ENCODE results near the gene TBX1. TPM values are rescaled to one million over a fixed set of nuclear protein-coding genes. Genes with fewer than 3 reads are reported as not detected.

Gene TBX1
- total and polyA plus RNA-seq, 2 of the 8 experiments (the other 6 are each of a cell fraction or from before 2014, with no cell fraction given), result 0.28 TPM; not detected in 1

GRCh38 chr22:19763458-19764298 lies 3.1 kb downstream of the TBX1 start:
- no peak overlapping the region for H3K23ac ChIP-seq (ENCODE audit: insufficient read length)
- H4K5ac ChIP-seq (ENCODE audit: insufficient read length, low read depth, low read length), result no peak overlapping the region
- DNase-seq (ENCODE audit: low read depth in 1 of 2, low spot score in 2 of 2) (peak in 1 of 2 experiments; percentile 75), FAIRE-seq (no peak)
- H3K23me2 ChIP-seq (ENCODE audit: low read depth, low read length), result peaks cover 4% of the 10 kb centered on the region; the same call in 1 of the 2 replicates
- H2BK20ac ChIP-seq (ENCODE audit: low read length), result peak overlapping the region; percentile 66; the same call in 1 of the 2 replicates
- peak overlapping the region; percentile 33 to 40; a peak in 3 of 4 replicates for H3K4me2 ChIP-seq (ENCODE audit: insufficient read depth in 1 of 2, low read depth in 2 of 2, low read length in 2 of 2)
- peak overlapping the region in 1 of 4 experiments; percentile 34; a peak in 2 of 8 replicates for H3K4me3 ChIP-seq (ENCODE audit: extremely low read depth in 1 of 4, insufficient read depth in 2 of 4, low read depth in 3 of 4, low read length in 4 of 4)
- peaks cover 92 to 97% (median 95%) of the 10 kb centered on the region in 4 experiments for H3K27me3 ChIP-seq (replicated peaks in 1 of 4; ENCODE audit: control insufficient read depth in 3 of 4, extremely low read depth in 1 of 4, insufficient read depth in 3 of 4, low read length in 3 of 4)
- H4K20me1 ChIP-seq (replicated peaks in 1 of 2; ENCODE audit: control insufficient read depth in 1 of 2, insufficient read depth in 2 of 2, low read length in 2 of 2), result peaks cover 17 to 33% of the 10 kb centered on the region in 2 experiments
- H3K18ac ChIP-seq (ENCODE audit: extremely low read depth, low read length), result peak overlapping the region; percentile 71
- peak overlapping the region; percentile 52; the same call in 1 of the 2 replicates for H2BK5ac ChIP-seq (ENCODE audit: low read depth, low read length)
- peak overlapping the region; percentile 100; the same call in 1 of the 2 replicates for H2BK12ac ChIP-seq (ENCODE audit: low read depth, low read length)
- no peak overlapping the region for H2AK5ac ChIP-seq (ENCODE audit: low read depth, low read length)
- peak overlapping the region; percentile 7 for H4K91ac ChIP-seq (replicated peaks; ENCODE audit: insufficient read length, low read length)
- H3K4ac ChIP-seq (replicated peaks; ENCODE audit: insufficient read length, low read depth, low read length), result peak overlapping the region; percentile 13
- no peak overlapping the region for H2BK120ac ChIP-seq (replicated peaks; ENCODE audit: low read depth, low read length)
- H2BK15ac ChIP-seq (ENCODE audit: low read length), result peak overlapping the region; percentile 83; the same call in 1 of the 2 replicates
- no peaks in the 10 kb centered on the region for H3K79me2 ChIP-seq (ENCODE audit: control insufficient read depth in 1 of 2, insufficient read depth in 2 of 2, low read length in 2 of 2)
- H3K56ac ChIP-seq (replicated peaks; ENCODE audit: insufficient read length, low read depth, low read length), result no peak overlapping the region
- ChIA-PET CTCF (ENCODE audit: partially characterized antibody) (interaction anchor here (0.8 to 5.6 kb wide), 9 partner anchors 9 to 147 kb away, joined by 3 to 48 read pairs (median 5); partner anchors contain the start of gene GP1BB), POLR2A (ENCODE audit: partially characterized antibody) (interaction anchor here (0.7 to 3.1 kb wide), 7 partner anchors 8 to 148 kb away, joined by 3 to 21 read pairs (median 4); partner anchors contain the start of gene GP1BB)
- no peak overlapping the region for H3K27ac ChIP-seq (ENCODE audit: low read depth, low read length)
- H3K4me1 ChIP-seq (replicated peaks in 1 of 4; ENCODE audit: control insufficient read depth in 3 of 4, insufficient read depth in 4 of 4, low read length in 3 of 4), result peaks cover 0 to 58% (median 38%) of the 10 kb centered on the region in 4 experiments; a peak in 6 of 7 replicates
- H3K9ac ChIP-seq (replicated peaks in 1 of 4; ENCODE audit: extremely low read depth in 1 of 4, low read depth in 3 of 4, low read length in 3 of 4), result no peak overlapping the region
- H2AFZ ChIP-seq (ENCODE audit: low read length), result no peak overlapping the region
- WGBS, 2 experiments (ENCODE audit: extremely low coverage in 1 of 2, insufficient coverage in 1 of 2, insufficient read length in 1 of 2, insufficient replicate concordance in 2 of 2, low coverage in 1 of 2, low lambda C conversion rate in 2 of 2, missing lambda C conversion rate in 1 of 2), result 13% methylated on average over 39 of the region's 39 CpGs; no CpG with 5 or more reads in 1 of the 2 experiments
- H3K9me3 ChIP-seq (ENCODE audit: insufficient read depth in 2 of 2, low read depth in 1 of 2, low read length in 1 of 2), result no peaks in the 10 kb centered on the region
- H3K14ac ChIP-seq (ENCODE audit: insufficient read length), result no peak overlapping the region
- H3K79me1 ChIP-seq (ENCODE audit: low read depth, low read length), result no peaks in the 10 kb centered on the region
- peak overlapping the region; percentile 81 for H4K8ac ChIP-seq (ENCODE audit: extremely low read depth, insufficient read depth, low read length)
- peaks cover 0 to 18% (median 0%) of the 10 kb centered on the region in 4 experiments; a peak in 1 of 8 replicates for H3K36me3 ChIP-seq (ENCODE audit: control insufficient read depth in 2 of 4, insufficient read depth in 4 of 4, low read length in 3 of 4)
- TF ChIP-seq CTBP2 (IDR thresholded peaks at IDR 0.05; ENCODE audit: borderline replicate concordance, insufficient read depth, insufficient read length, low read length) (peak; percentile 72), MAFK (IDR thresholded peaks at IDR 0.05; ENCODE audit: low read depth, low read length) (no peak), SIN3A (conservative IDR thresholded peaks at IDR 0.05 in 1 of 2, IDR thresholded peaks at IDR 0.05 in 1 of 2; ENCODE audit: low read depth in 1 of 2, low read length in 2 of 2) (no peak), NRF1 (IDR thresholded peaks at IDR 0.05; ENCODE audit: low read depth, low read length) (no peak), CBX8 (IDR thresholded peaks at IDR 0.05; ENCODE audit: borderline replicate concordance, low read depth, low read length) (peak; percentile 84; the same call in 1 of the 2 replicates), SUZ12 (IDR thresholded peaks at IDR 0.05; ENCODE audit: low read length) (peak; percentile 80), SP1 (IDR thresholded peaks at IDR 0.05; ENCODE audit: low read depth, low read length) (no peak), BRCA1 (IDR thresholded peaks at IDR 0.05; ENCODE audit: low read depth, low read length) (no peak), RNF2 (IDR thresholded peaks at IDR 0.05; ENCODE audit: borderline replicate concordance, low read depth, low read length, missing control alignments, poor library complexity, severe bottlenecking) (peak; percentile 91)
